ENCODE measurements around the gene UNC13B.

GRCh38 chr9:35260186-35260585, 98.4 kb downstream of the UNC13B start:
- no peak for TF ChIP-seq CTCF (tag by site-specific recombination; IDR thresholded peaks at IDR 0.05)
- TF ChIP-seq REPIN1 (tag by site-specific recombination; IDR thresholded peaks at IDR 0.05; ENCODE audit: low read depth): no peak
- TF ChIP-seq ZSCAN18 (tag by site-specific recombination; IDR thresholded peaks at IDR 0.05): no peak
- no peak for TF ChIP-seq REST (tag by site-specific recombination; IDR thresholded peaks at IDR 0.05)
- TF ChIP-seq ZNF837 (tag by site-specific recombination; IDR thresholded peaks at IDR 0.05): no peak
- TF ChIP-seq ZNF645 (tag by site-specific recombination; IDR thresholded peaks at IDR 0.05): no peak
- no peak for TF ChIP-seq KLF9 (tag by site-specific recombination; IDR thresholded peaks at IDR 0.05; ENCODE audit: low read depth)
- TF ChIP-seq ZNF10 (tag by site-specific recombination; IDR thresholded peaks at IDR 0.05): no peak
- TF ChIP-seq ZBTB21 (tag by site-specific recombination; IDR thresholded peaks at IDR 0.05): no peak
